Stimulated activated CD8-positive, alpha-beta memory T cell treated with anti-CD3 and anti-CD28 coated beads, Interleukin-7, amount 100 ng/mL, for 24 hours (primary cell): ENCODE results near the gene FBN1.

ENCODE experiments used
- DNase-seq: peaks from one replicate; pipeline ENCODE4 v3.0.0-alpha.2; 2020; ENCODE audit warnings: low read depth

FBN1 gene

DNA sequence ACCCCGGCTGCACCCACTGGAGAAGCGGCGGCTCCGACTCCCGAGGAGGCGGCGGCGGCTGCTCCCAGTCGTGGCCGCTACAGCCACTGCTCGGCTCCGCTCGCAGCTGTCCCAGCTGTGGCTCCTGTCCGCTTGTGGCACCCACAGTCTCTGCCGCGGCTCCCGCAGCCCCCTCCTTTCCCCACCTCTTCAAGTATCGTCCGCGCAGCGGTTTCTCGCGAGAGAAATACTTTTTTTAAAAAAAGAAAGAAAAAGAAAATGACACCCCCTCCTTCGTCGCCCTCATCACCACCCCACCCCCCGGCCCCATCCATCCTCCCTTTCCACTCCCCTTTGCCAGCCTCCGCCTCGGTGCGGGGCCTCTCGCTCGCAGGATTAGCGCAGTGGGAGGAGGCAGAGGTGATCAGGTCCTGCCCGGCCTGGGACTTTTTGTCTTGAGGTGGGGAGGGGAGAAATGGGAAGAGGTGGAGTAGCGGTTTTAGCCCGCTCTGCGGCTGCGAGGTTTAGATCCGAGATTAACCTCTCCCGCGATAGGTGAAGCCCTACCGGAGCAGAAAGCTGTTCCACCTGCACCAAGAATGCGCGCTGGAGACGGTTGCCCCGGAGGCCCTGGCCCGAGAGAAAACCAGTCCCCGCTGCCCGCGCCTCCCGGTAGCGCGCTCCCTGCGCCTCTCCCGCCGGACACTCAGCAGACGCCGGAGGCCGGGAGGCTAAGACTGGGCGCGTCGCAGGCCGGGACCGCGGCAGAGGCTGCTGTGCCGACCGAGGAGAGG lies at the start of gene FBN1:
TSS of gene FBN1 (minus strand) at position 152 of the 773 bp plus-strand sequence. CDS start 940 bp downstream, outside the sequence.
- DNase-seq = no peak

DNA sequence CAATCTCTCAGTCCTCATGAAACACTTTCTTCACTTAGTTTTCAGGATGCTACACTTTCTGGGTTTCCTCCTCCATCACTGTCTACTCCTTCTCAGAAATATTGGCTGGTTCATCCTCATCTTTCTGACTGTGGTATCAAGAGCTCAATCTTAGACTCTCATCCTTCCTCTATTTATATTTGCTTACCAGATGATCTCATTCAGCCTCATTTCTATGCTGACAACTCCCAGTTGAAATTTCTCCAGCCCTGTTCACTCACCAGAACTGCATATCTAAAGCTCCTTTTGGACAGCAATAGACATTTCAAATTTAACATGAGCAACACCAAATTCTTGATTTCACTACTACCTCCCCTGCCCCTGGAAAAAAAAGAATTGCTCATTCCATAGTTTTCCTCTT lies 48.0 kb upstream of the FBN1 start:
- DNase-seq = no peak

DNA sequence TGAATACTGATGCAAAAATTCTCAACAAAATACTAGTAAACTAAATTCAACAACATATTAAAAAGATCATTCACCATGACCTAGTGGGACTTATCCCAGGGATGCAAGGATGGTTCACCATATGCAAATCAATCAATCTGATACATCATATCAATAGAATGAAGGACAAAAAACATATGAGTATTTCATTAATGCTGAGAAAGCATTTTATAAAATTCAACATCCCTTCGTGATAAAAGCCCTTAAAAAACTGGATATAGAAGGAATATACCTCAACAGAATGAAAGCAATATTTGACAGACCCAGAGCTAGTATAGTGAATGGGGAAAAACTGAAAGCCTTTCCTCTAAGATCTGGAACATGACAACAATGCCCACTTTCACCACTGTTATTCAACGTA lies 43.0 kb upstream of the FBN1 start:
- DNase-seq = no peak

DNA sequence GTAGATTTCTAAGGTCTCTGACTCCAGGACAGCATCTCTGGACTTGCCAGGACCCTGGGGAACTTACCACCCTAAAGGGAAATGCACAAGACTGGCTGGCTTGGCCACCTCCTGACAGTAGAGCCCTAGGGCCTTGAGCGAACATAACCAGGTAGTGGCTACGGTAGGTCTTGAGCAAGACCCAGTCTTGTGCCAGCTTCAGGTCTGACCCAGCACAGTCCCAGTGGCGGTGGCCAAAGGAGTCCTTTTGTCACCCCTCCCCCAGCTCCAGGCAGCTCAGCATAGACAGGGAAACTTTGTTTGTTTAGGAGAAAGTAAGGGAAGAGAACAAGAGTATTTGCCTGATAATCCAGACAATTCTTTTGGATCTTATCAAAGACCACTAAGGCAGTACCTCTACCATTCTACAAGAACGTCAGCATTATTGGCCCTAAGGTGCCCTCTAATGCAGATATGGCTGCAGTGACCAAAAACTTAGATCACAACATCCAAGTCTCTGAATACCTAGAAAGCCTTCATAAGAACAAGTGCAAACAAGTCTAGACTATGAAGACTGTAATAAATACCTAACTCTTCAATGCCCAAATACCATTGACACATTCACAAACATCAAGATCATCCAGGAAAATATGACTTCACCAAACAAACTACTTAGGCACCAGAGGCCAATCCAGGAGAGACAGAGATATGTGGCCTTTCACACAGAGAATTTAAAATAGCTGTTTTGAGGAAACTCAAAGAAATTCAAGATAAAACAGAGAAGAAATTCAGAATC lies 38.7 kb upstream of the FBN1 start:
- DNase-seq = no peak

DNA sequence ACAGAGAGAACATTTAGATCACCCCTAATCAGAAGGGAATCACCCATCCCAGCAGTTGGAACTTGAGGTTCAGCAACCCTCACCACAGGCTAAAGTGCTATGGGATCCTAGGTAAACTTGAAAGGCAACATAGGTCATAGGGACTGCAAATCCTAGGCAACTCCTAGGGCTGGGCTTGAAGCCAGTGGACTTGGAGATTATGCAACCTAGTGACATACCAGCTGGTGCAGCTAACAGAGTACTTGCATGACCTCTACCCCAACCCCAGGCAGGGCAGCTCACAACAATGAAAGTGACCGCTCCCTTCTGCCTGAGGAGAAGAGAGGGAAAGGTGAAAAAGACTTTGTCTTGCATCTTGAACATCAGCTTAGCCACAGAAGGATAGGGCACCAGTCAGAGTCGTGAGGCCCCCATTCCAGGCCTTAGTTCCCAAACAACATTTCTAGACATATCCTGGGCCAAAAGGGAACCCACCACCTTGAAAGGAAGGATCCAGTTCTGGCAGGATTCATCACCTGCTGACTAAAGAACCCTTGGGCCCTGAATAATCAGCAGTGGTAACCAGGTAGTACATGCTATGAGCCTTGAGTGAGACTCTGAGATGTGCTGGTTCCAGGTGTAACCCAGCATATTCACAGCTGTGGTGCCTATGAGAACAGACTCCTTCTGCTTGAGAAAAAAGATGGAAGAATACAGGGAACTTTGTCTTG lies 37.6 kb upstream of the FBN1 start:
- DNase-seq = no peak

DNA sequence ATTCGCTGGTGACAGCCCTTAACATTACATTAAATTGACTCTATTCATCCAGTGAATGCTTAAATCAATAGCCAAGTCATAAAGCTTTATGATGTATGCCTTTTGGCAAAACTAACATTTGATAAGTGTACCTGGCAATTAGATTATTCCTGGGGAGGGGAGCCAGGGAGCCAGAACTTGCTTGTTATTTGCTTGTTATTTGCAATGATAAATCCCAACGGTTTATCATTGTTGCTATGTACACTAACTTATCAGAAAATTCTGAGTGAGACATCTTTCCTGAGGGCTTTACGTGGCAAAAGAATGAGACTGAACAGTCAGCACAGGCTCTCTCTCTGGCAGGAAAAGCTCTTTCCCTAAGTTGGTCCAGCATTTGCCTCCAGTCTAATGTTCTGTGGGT lies 35.8 kb upstream of the FBN1 start:
- no peak for DNase-seq

DNA sequence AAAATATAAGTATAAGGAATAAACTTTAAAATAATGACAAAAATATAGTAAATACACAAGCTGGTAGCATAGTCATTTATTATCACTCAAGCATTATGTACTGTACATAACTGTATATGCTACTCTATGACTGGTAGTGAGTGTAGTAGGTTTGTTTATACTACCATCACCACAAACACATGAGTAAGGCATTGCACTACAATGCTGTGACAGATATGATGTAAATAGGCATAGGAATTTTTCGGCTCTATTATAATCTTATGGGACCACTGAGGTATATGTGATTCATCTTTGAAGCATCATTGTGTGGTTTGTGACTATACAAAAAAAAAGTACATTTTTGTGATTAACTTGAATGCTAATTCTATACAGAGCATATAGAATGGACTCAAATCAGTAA lies 35.3 kb upstream of the FBN1 start:
- DNase-seq = no peak

DNA sequence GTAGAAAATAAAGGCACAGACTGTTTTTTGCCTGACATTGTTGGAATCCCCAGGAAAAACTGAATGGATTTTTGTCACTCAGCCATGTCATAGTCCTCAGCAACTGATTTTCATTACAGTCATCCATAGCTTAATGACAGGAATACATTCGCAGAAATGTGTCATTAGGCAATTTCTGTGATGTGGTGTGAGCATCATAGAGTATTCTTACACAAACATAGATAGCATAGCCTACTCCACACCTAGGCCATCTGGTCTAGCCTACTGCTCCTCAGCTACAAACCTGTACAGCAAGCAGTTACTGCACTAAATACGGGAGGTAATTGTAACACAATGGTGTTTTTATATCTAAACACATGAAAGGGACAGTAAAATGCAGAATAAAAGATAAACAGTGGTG lies 34.4 kb upstream of the FBN1 start:
- no peak for DNase-seq

DNA sequence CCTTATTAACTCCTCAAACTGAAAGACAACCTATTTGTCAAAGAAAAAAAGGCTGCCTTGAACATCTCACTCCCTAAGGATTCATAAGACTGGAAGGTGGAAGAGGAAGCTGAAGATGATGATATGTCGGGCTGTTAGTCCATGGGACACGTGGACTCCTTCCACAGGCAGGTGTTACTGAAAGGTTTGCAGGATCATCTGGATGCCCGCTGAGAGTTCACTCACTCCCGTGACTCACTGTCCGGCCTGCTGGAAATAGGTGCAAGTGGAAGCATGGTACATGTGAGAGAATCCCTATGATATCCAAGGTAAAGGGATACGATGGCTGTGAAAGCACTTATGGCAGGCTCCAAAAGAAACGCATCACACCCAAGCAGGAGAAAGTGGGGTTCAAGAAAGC lies 33.3 kb upstream of the FBN1 start:
- no peak for DNase-seq

DNA sequence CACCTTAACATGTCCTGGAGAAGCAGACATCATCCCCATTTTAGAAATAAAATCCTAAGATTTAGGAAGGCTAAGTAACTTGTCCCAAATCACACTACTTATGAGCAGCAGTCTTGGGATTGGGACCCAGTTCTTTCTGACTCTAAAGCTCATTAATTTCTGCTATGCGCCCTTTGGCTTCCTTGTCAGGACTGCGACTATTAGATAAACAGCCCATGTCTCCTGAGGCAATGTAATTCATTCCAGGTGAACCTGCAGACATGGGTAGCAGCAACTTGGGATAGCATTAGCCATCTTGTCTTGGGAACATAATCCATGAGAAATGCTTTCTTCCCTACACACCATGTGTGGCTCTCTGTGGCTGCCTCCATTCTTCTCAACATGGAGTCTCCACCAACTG lies 32.3 kb upstream of the FBN1 start:
- DNase-seq = no peak

DNA sequence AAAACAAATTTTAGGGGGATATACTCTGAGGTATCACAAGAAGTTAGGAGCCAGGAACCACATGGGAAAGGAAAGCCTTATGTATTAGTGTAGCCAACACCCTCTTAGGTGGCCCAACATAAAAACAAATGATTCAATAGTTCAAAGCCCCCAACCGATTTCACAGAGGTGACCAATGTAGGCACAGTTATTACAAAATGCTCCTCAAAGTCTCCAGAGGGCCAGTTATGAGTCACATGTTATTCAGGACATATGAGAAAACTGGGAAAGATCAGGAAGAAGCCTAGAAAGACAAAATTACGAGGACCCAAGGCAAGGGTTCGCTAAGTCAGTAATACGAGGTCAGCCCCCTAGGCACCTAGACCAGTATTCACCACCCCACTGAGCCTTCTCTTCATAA lies 29.9 kb upstream of the FBN1 start:
- DNase-seq = no peak

DNA sequence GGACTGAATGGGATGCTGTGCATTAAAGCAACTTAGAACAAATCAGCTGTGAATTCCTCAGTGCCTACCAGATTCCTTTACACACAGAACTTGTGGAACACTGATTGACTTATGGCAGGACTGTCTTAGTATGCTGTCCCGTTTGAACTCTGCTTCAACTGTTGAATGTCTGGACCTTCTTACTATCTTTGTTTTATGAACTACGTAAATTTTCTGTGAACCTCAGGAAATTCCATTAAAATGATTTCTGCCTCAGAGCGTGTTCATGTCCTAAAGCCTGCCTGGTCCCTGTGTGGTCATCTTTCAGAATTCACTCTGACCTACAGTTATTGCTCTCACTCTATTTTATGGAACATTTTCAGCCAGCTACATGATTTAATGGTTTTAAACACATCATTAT lies 29.4 kb upstream of the FBN1 start:
- DNase-seq = no peak

DNA sequence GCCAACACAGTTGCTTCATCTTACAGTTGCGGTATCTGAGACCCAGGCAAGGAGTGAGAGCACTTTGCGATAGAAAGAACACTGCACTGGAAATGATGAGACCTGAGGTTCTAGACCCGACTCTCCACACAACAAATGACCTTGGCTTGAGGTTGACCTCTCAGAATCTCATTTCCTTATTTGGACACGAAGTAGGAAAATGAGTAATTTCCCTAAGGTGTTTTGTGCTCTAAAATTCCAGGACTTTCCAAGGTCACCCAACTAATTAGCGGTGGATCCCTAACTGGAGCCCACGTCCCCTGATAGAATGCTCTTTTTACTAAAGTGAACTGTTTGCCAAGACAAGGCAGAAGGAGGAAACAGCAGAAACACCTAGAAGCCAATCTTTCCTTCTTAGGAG lies 26.7 kb upstream of the FBN1 start:
- DNase-seq = no peak

DNA sequence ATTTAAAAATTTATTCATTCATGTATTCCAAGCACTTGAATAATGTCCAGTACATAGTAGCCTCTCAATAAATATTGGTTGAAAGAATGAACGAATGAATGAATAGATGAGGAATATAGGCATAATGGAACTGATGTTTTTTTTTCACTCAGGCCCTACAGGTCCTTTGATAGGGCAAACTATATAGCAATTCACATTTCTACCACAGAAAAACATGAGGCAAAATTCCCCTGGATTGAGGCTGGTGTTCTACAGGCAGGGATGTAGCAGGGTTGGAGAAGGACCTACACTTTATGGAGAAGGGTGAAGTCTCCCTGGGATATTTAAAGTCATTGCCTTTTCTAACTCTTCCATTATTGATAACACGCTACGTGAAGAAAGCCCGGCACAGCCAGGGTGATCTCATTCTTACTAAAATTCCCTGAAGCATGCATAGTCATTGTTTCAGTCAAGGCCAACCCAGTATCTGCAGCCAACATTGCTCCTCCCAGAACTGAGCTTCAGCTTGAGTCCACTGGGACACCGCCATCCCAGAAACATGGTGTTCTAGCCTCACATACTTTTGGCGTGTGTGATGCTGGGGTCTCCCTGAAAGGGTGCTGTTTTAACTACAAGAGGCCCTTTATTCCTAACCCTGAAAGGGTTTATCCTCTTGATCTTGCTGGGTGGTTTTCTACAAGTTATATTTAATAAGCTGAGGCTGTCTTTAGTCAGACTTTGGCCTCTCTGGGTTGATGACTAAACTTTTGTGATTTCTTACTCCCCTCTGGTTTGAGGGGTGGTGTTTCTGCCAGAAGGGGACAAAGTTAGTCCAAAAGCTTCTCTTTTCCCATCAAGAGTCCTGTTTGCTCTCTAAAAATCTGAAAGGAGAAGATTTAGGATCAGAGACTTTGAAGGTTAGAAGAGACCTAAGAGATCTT lies 25.9 kb upstream of the FBN1 start:
- no peak for DNase-seq

DNA sequence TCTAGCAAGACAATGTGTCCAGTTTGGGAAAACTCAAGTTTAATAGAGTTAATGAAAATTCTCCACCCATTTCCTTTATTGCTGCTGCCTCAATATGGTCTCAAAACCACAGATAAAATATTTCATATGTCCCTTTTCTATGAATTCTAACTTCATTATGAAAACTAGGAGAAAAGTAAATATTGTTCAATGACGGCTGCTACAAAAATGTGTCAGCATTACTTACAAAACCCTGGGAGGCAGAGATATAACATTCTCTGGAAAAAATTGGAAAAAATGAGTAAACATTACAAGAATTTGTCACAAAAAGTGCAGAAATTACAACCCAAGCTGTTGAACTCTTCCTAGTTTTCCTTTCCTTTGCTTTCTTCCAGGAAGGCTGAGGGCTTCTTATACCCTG lies 22.2 kb upstream of the FBN1 start:
- DNase-seq = no peak

DNA sequence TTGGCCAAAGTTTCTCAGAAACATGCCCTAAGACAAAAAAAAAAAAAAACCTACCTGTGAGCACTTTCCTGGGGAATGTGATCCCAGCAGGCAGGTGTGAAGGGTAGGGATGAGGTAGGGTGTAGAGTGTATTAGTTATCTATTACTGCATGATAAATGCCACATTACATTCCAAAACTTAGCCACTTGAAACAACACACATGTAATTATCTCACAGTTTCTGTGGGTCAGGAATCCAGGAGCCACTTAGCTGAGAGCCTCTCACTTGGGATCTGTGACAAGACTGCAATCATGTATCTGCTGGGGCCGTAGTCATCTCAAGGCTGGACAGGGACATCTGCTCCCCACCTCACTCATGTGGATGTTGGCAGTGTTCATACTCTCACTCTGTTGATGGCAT lies 18.9 kb upstream of the FBN1 start:
- no peak for DNase-seq

DNA sequence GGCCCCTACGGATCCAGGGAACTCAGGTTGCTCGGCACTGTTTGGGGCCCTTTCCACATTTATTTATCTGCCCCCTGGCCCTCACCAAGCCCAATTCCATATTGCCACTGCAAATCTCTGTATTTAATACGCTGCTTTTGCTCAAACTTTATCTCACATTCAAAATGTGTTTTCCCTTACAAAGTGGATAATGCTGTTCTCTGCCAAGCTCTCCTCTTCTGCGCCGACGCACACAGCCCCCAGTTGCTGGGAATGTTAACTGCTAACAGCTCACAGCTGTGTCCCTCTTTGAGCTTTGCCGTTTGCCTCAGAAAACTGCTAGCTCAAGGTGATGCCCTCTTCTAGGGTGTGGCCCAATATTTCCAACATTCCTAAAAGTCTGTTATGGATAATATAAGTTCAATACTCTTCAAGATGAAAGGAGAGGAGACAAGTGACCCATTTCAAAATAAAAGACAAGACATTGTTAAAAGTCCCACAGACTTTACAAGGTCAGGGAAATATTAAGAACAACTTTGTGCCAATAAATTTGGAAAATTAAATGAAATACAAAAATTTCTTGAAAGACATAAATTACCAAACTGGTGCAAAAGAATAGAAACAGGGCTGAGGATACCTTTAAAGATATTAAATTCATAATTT lies 12.6 kb upstream of the FBN1 start:
- DNase-seq = no peak

DNA sequence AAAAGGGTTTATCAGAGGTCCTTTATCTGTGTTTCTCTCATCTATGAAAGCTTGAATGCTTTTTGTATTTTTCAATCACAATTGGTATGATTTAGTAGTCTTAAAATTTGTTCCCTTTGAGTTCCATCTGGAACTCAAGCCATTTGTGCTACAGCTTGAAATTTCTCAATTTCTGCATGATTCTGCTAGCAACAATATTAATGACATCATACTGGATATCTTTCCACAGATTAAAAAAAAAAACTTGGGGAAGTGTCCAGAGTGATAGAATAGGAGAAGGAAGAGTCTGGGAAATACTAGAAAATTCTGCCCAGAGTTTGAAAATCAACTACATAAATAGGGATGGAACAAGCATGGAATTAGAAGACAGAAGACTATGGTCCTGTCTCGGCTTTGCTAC lies 9.3 kb upstream of the FBN1 start:
- DNase-seq = no peak

DNA sequence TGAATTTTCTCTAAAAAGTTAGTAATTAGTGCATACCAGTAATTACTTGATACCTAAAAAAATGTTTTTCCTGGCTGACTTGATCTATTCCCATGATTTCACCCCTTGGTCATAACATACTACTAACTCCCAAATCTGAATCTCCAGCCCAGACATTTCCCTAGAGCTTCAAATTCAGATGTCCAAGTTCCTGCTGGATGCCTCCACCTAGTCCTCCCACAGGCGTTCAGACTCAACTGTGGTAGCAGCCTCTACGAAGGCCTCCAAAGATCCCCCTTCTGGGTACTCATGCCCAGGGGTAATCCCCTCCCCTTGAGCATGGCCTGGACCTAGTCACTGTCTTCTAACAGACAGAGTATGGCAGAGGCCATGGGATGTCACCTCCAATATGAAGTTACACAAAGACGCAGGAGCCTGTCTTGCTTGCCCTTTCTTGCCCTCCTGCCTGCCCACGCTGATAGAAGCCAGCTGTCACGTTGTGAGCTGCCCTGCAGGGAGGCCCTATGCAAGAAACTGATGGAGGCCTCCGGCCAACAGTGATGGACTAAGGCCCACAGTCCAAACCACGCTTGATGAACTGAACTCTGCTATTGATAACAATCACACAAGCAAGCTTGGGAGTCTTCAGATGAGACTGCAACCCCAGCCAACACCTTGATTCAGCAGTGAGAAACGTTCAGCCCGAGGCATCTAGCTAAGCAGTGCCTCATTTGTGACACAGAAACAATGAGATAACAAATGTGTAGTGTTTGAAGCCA lies 8.6 kb upstream of the FBN1 start:
- DNase-seq = no peak

DNA sequence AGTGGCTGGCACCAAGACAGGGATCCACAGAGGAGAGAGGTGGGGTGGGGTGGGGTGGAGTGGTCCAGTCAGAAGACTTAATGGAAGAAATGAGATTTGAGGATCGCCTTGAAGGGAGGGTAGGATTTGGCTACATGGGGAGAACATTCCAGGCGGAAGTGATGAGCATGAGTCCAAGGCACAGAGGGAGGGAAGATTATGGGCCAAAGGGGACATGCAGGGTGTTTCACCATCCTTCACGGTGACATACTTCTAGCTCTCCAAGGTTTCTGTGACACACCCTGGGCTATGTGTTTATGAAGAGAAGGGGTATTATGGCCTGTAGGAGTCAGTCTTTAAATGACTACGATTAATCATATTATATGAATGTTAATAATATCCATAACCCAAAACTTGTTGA lies 7.7 kb upstream of the FBN1 start:
- DNase-seq = no peak
